Fibroblast of lung (primary cell): ENCODE data around the gene DES. TPM values are rescaled to one million over a fixed set of nuclear protein-coding genes. Genes with fewer than 3 reads are reported as not detected.

Source experiments
- DNase-seq, 2 donors: peaks; one replicate each; pipeline versions ENCODE4 v3.0.0 to v3.0.0-alpha.2; 2010; ENCODE audit warnings: low read depth in 2 of 2
- H2AFZ ChIP-seq: 2 replicates; pipeline ENCODE4 v1.5.1; 2012; ENCODE audit warnings: low read length, control low read depth, inconsistent platforms
- H3K27ac ChIP-seq: 2 replicates; pipeline ENCODE4 v1.5.1; 2011; ENCODE audit warnings: low read length, control low read depth; ENCODE audit not compliant: insufficient read depth
- H3K27me3 ChIP-seq: 2 replicates; pipeline ENCODE4 v1.5.1; 2011; ENCODE audit warnings: mild to moderate bottlenecking, low read length; ENCODE audit not compliant: control insufficient read depth, insufficient read depth
- H3K36me3 ChIP-seq: 2 replicates; pipeline ENCODE4 v1.5.1; 2011; ENCODE audit warnings: low read length; ENCODE audit not compliant: control insufficient read depth, insufficient read depth
- H3K4me1 ChIP-seq: 2 replicates; pipeline ENCODE4 v1.5.1; 2011; ENCODE audit warnings: low read length; ENCODE audit not compliant: control insufficient read depth, insufficient read depth; ENCODE audit errors: extremely low read depth
- H3K4me2 ChIP-seq: 2 replicates; pipeline ENCODE4 v1.5.1; 2011; ENCODE audit warnings: low read length, control low read depth; ENCODE audit not compliant: insufficient read depth; ENCODE audit errors: extremely low read depth
- H3K4me3 ChIP-seq, 4 experiments: fragments of 200-600 bp in 1 of 4; sonication (generic) in 1 of 4; replicated peaks in 1 of 4; 2 replicates each; pipeline ENCODE4 v1.5.1; 2011 to 2016; ENCODE audit warnings: low read length in 4 of 4, low read depth in 3 of 4, mild to moderate bottlenecking in 3 of 4, control low read depth in 2 of 4, inconsistent platforms in 1 of 4, mixed read lengths in 1 of 4; ENCODE audit not compliant: insufficient read depth in 1 of 4; ENCODE audit errors: control extremely low read depth in 1 of 4
- H3K79me2 ChIP-seq: 2 replicates; pipeline ENCODE4 v1.5.1; 2012; ENCODE audit warnings: mild to moderate bottlenecking, low read length, inconsistent platforms; ENCODE audit not compliant: control insufficient read depth, insufficient read depth
- H3K9ac ChIP-seq: 2 replicates; pipeline ENCODE4 v1.5.1; 2011; ENCODE audit warnings: mild to moderate bottlenecking, low read length, control low read depth; ENCODE audit not compliant: insufficient read depth
- H3K9me3 ChIP-seq: 2 replicates; pipeline ENCODE4 v1.5.1; 2012; ENCODE audit warnings: low read depth, low read length; ENCODE audit not compliant: control insufficient read depth, insufficient read depth
- H4K20me1 ChIP-seq: 2 replicates; pipeline ENCODE4 v1.5.1; 2011; ENCODE audit warnings: low read length; ENCODE audit not compliant: control insufficient read depth, insufficient read depth; ENCODE audit errors: extremely low read depth
- CTCF ChIP-seq, 2 donors: IDR thresholded peaks in 1 of 2; conservative IDR thresholded peaks in 1 of 2; 1 replicate in 1 of 2; 2 replicates in 1 of 2; pipeline ENCODE4 v1.5.1; 2011 to 2012; ENCODE audit warnings: low read length in 2 of 2, control low read depth in 1 of 2, inconsistent platforms in 1 of 2, low read depth in 1 of 2, mild to moderate bottlenecking in 1 of 2
- EZH2 ChIP-seq: IDR thresholded peaks from 2 replicates; pipeline ENCODE4 v1.5.1; 2012; ENCODE audit warnings: low read length, control low read depth, mild to moderate bottlenecking; ENCODE audit errors: missing control alignments
- polyA plus RNA-seq, 2 donors: library from polyadenylated mRNA; depleted of rRNA in 1 of 2; stranded (reverse) in 1 of 2; unstranded in 1 of 2; fragments of >200 nt; gene quantifications; 2 replicates each; pipeline ENCODE4 v1.2.1, GENCODE V29; 2011 to 2012; ENCODE audit warnings: missing spikeins in 1 of 2
- total RNA-seq: library from RNA; depleted of rRNA; stranded (reverse); fragments of >200 nt; gene quantifications from 2 replicates; pipeline ENCODE4 v1.2.1, GENCODE V29; 2014

DES gene
- total and polyA plus RNA-seq, 2 donors (not counting 1 experiment from before 2014, with no cell fraction given): 11.0 to 34.7 TPM

DNA sequence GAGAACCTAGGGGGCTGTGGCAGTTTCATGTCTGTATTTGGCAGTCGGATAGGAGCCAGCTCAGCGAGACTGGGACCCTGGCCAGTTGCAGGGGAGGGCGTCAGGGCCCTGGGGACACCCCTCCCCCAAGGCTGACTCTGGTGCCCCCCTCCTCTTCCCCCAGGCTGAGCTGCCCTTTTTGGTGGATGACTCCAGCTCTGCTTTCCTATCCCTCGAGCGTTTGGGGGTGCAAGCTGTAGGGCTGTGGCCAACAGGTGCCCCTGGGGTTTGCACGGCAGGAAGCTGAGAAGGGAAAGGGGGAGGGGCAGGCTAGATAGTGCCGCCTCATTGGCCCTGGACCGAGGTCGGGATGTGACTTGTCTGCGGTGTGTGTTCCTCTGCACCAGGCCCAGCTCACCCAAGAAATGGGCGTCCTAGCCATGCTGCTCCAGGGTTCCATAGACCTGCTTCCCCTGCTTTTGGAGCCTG is 42.9 kb downstream of the DES start:
- Histone ChIP-seq H3K4me2 (no peak overlapping the region), H3K4me3 (peak overlapping the region in 1 of 4 experiments; percentile 17), H4K20me1 (no peaks in the 10 kb centered on the region), H3K79me2 (no peaks in the 10 kb centered on the region), H3K27ac (no peak overlapping the region), H3K4me1 (peaks cover 10% of the 10 kb centered on the region), H3K27me3 (no peaks in the 10 kb centered on the region), H3K9me3 (no peaks in the 10 kb centered on the region), H2AFZ (no peak overlapping the region), H3K9ac (no peak overlapping the region), H3K36me3 (peaks cover under 1% of the 10 kb centered on the region)
- DNase-seq: peak; percentile 58 to 63
- TF ChIP-seq CTCF (conservative IDR thresholded peaks at IDR 0.05 in 1 of 2, IDR thresholded peaks at IDR 0.05 in 1 of 2; ENCODE audit: low read depth in 1 of 2, low read length in 2 of 2) (no peak), EZH2 (no peak)

DNA sequence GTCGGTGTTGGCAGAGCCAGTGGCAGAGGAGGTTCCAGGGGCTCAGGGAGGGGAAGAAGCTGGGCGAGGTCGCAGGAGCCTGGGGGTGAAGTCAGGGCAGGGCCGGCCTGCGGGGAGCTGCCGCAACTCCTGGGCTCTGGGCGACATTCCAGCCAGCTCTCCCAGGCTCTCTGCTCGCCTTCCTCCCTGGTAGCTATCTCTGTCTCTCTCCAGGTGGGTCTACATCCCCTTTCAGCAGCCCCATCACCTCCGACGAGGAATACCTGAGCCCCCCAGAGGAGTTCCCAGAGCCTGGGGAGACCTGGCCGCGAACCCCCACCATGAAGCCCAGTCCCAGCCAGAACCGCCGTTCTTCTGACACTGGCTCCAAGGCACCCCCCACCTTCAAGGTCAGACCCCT is 43.5 kb downstream of the DES start:
- H3K4me2 ChIP-seq: no peak overlapping the region
- H2AFZ ChIP-seq: no peak overlapping the region
- H3K9ac ChIP-seq: no peak overlapping the region
- peaks cover 10% of the 10 kb centered on the region for H3K4me1 ChIP-seq
- peaks cover 2% of the 10 kb centered on the region for H3K36me3 ChIP-seq
- no peak for TF ChIP-seq CTCF (conservative IDR thresholded peaks at IDR 0.05 in 1 of 2, IDR thresholded peaks at IDR 0.05 in 1 of 2; ENCODE audit: low read depth in 1 of 2, low read length in 2 of 2)
- no peaks in the 10 kb centered on the region for H4K20me1 ChIP-seq
- no peak overlapping the region for H3K27ac ChIP-seq
- H3K9me3 ChIP-seq: no peaks in the 10 kb centered on the region
- H3K4me3 ChIP-seq: no peak overlapping the region
- no peak for DNase-seq
- H3K27me3 ChIP-seq: no peaks in the 10 kb centered on the region
- no peaks in the 10 kb centered on the region for H3K79me2 ChIP-seq

- Histone ChIP-seq H3K27ac (no peak overlapping the region), H3K4me2 (no peak overlapping the region), H3K9ac (no peak overlapping the region), H3K4me1 (peaks cover 10% of the 10 kb centered on the region), H3K4me3 (no peak overlapping the region), H3K9me3 (no peaks in the 10 kb centered on the region), H3K36me3 (peaks cover 2% of the 10 kb centered on the region), H3K79me2 (no peaks in the 10 kb centered on the region), H3K27me3 (no peaks in the 10 kb centered on the region), H2AFZ (no peak overlapping the region), H4K20me1 (no peaks in the 10 kb centered on the region)
- TF ChIP-seq CTCF (conservative IDR thresholded peaks at IDR 0.05 in 1 of 2, IDR thresholded peaks at IDR 0.05 in 1 of 2; ENCODE audit: low read depth in 1 of 2, low read length in 2 of 2) (no peak), EZH2 (no peak)
- no peak for DNase-seq
Observed at GRCh38 chr2:219462349-219462748, 44.2 kb downstream of the DES start.
